Measurements from ENCODE around the gene EYA2.
"Not testable (repeated sequence)": the region's sequence is repeated elsewhere in the genome, so short reads cannot be mapped to it uniquely, and the experiment has no call there.

EYA2 gene

GRCh38 chr20:47165376-47165865 is 270.8 kb downstream of the EYA2 start:
- TF ChIP-seq CTCF (IDR thresholded peaks at IDR 0.05; ENCODE audit: control insufficient read depth, extremely low read depth, insufficient read depth) = no peak
- no peak overlapping the region for H3K4me3 ChIP-seq (ENCODE audit: low read depth, low read length)
- no peak for DNase-seq (ENCODE audit: low read depth)

GRCh38 chr20:47167846-47168245 is 273.2 kb downstream of the EYA2 start:
- TF ChIP-seq CTCF (IDR thresholded peaks at IDR 0.05; ENCODE audit: control insufficient read depth, extremely low read depth, insufficient read depth) = no peak
- no peak overlapping the region for H3K4me3 ChIP-seq (ENCODE audit: low read depth, low read length)
- DNase-seq (ENCODE audit: low read depth) = no peak

GRCh38 chr20:47172579-47172978 is 277.9 kb downstream of the EYA2 start:
- DNase-seq (ENCODE audit: low read depth) = no peak
- TF ChIP-seq CTCF (IDR thresholded peaks at IDR 0.05; ENCODE audit: control insufficient read depth, extremely low read depth, insufficient read depth) = no peak
- H3K4me3 ChIP-seq (ENCODE audit: low read depth, low read length) = no peak overlapping the region

- TF ChIP-seq CTCF (IDR thresholded peaks at IDR 0.05; ENCODE audit: control insufficient read depth, extremely low read depth, insufficient read depth) = no peak
- H3K4me3 ChIP-seq (ENCODE audit: low read depth, low read length) = no peak overlapping the region
- no peak for DNase-seq (ENCODE audit: low read depth)
Measured at GRCh38 chr20:47173596-47174216, 279.1 kb downstream of the EYA2 start.

- H3K4me3 ChIP-seq (ENCODE audit: low read depth, low read length) = no peak overlapping the region
- TF ChIP-seq CTCF (IDR thresholded peaks at IDR 0.05; ENCODE audit: control insufficient read depth, extremely low read depth, insufficient read depth) = no peak
- DNase-seq (ENCODE audit: low read depth) = no peak
Measured at GRCh38 chr20:47174456-47175243, 280.0 kb downstream of the EYA2 start.

GRCh38 chr20:47175493-47175892 is 280.9 kb downstream of the EYA2 start:
- H3K4me3 ChIP-seq (ENCODE audit: low read depth, low read length) = no peak overlapping the region
- no peak for TF ChIP-seq CTCF (IDR thresholded peaks at IDR 0.05; ENCODE audit: control insufficient read depth, extremely low read depth, insufficient read depth)
- DNase-seq (ENCODE audit: low read depth) = no peak

GRCh38 chr20:47176217-47176616 is 281.6 kb downstream of the EYA2 start:
- DNase-seq (ENCODE audit: low read depth); H3K4me3 ChIP-seq (ENCODE audit: low read depth, low read length): not testable (repeated sequence)

Measured in LNCaP clone FGC (cell line).